HG02938 (cell line): ENCODE data around the gene SLC9A3.

ENCODE experiments used
- ATAC-seq: cut with Tn5 transposase; IDR thresholded peaks from one replicate; pipeline ENCODE4 v1.9.1; 2021; ENCODE audit warnings: mild to moderate bottlenecking, moderate library complexity; ENCODE audit not compliant: unreplicated experiment

SLC9A3 gene

DNA sequence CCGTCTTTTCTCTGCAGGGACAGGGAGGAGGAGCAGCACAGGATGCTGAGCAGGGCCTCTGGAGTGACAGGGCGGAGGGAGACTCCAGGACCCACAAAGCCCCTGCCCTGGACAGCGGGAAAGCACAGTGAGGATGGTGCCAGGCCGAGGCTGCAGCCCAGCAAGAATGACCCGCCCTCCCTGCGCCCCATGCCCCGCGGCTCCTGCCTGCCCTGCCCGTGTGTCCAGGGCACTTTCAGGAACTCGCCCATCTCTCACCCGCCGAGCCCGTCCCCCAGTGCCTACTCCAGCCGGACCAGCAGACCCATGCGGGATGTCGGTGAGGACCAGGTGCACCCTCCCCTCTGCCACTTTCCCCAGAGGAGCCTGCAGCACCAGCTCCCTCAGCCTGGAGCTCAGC is 90.4 kb downstream of the SLC9A3 start:
- ATAC-seq: no peak

DNA sequence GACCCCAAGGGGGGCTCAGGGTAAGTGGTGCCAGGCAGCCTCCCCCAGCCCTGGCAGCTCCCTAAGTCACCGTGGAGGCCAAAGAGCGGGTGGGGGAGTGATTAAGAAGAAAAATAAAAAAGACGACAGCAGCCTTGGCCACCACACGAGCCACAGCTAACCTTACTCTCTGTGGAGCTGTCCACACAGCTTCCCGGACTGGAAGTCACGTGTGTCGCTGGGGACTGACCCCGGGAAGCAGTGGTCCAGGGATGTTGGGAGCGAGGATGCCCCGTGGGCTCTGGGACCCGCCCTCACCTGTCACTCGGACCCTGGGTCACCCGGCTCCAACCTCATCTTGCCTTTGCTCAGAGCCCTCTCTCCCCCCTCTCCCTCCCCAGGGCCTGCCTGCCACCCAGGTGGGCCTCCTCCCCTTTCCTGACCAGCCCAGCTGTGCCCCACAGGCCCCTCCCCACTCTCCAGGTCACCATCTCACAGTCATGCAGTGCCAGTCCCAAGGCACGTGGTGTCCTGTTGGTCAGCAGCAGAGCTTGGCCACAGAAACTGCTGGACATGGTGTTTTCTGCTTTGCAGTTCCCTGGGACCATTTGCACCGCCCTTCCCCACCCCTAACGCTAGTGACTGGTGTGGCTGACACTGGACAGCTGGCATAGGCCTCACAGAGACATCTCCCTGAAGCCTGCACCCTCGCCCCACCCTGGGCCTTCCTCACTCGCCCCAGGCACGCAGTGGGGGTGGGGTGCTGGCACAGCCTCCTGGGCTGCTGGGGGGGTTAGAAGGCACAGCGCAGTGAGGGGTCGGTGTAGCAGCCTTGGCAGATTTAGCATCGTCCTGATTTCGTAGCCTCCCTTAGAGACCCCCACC is 91.1 kb downstream of the SLC9A3 start:
- ATAC-seq: no peak

DNA sequence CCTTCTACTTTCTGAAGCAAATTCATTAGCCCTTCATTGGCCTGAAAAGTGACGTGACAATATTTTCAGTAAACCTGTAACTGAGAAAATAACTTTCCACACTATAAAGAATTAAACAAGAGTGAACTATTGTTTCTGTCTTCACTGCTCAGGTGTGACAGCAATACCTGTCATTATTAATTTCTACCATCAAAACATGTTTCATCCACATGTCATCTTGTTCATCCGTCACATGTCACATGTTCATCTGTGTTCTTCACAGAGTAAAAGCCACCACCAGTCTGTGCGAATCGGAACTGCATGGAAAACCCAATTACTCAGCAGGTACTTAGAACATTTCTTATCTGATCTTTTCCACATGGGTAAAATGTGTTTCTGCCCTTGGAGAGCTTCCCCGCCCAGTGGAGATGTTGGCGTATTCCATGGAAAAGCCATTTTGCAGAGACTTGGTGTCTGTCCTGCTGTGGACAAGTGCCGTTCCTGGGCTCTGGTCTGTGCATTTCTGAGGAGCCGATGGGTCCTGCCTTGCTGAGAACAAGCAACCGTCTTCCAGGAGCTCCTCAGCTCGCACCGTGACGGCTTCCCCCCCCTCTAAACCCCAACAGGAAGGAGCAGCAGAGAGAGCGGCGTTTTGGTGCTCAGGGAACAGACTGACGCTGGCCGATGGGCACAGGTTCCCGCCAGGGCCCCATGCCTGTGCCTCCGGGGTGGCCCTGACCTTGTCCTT is 91.9 kb downstream of the SLC9A3 start:
- ATAC-seq: no peak

DNA sequence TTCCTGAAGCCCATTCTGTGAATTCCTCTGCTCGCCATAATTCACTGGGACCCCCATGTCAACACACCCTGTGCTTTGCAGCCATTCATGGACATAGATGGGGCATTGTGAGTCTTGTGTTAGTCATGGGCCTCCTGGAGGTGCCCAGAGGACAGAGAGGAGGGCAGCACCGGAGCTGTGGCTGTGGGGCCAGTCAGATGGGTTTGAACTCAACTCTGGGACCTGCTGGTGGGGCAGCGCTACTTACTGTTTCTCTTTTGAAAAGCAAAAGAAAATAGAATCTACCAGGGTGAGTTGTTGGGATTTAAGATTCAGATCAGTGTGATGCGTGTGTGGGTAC is 92.6 kb downstream of the SLC9A3 start:
- ATAC-seq: no peak

DNA sequence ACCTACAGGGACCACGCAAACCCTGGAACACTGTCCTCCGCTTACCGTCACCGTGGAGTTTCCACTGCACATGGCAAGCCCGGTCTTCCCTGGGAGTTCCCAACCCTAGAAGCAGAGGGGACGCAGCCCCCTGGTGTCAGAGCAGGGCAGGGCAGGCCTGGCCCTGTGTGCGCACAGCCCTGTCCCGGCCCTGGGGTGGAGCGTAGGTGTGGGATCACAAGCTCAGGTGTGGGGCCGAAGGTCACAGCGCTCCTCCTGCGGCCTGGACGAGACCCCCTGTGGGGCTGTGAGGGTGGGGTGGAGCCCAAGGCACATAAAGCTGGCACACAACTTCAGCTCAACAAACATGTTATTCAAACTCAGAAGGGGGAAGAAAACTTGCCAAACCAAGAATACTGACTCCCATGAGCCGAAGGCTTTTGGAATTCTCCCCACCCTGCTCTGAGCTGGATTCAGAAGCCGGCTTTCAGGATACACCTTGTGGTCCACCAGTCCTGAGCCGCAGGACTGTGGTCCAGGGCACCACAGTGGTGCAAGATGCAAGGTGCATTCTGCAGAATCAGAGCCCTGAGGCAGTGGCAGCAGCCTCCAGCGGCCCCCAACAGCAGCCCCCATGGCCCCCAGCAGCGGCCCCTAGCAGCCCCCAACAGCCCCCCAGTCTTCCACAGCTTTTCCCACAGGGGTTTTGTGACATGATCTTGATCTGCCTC is 93.1 kb downstream of the SLC9A3 start:
- no peak for ATAC-seq

DNA sequence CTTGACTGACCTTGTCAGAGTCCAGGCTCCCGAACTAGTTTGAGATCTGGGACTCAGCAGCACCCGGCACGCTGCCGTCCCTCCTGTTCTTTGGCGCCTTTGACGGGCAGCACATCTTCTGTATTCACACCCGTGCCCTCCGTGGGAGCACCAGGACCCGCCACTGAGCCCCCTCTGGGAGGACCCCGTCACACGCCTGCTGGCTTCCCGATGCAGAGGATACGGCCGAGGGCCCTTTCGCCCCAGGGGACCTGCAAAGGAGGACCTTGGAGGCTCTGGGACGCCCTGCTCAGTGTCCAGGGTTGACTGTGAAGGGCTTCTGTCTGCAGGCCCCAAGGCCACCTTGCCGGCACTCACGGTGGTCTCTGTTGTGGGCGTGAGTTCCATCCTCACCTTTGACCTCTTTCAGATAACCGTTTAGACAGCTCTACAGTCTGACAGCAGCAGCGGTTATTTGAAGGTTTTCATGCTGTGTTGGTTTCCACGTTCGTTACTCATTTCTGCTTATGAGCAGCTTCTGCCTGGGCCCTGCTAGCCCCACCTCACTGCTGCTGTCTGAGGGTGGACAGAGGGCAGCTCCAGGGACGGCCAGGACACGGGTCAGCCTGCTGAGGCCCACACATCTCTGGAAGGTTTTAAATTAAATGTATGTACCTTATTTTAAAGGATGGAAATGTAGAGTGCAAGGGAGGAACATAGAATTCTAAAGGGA is 93.9 kb downstream of the SLC9A3 start:
- no peak for ATAC-seq

DNA sequence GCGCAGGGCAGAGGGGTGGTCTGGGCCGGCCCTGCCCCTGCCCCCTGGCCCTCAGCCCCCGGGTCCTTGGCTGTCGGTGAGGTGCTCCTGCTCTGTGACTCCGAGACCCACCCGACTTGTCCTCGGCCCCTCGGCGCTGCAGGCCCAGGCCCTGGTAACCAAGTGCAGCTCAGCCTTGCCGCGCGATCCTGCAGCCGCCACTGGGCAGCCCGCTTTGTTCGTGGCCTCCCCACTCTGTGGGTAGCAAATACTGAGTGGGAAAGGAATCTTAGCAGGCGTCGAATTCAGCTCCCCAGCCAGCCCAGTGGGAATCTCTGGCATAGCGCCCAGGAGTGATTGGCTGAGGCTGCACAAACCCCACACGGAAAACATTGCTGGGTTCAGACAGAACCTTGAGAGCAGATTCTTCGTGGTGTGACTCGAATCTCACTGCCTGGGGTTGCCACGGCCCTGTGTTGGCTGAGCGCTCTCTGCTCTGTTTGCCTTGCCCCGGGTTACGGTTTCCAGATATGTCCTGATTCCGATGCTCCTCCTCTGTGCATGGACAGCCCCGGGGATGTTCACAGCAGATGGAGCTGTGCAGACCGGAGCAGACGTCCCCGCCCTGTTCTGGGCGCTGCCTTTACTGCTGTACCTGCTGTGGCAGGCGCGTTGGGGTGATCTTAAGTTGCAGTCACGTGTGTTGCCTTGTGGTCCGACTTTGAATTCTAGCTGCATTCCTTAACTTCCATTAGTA is 94.6 kb downstream of the SLC9A3 start:
- no peak for ATAC-seq

DNA sequence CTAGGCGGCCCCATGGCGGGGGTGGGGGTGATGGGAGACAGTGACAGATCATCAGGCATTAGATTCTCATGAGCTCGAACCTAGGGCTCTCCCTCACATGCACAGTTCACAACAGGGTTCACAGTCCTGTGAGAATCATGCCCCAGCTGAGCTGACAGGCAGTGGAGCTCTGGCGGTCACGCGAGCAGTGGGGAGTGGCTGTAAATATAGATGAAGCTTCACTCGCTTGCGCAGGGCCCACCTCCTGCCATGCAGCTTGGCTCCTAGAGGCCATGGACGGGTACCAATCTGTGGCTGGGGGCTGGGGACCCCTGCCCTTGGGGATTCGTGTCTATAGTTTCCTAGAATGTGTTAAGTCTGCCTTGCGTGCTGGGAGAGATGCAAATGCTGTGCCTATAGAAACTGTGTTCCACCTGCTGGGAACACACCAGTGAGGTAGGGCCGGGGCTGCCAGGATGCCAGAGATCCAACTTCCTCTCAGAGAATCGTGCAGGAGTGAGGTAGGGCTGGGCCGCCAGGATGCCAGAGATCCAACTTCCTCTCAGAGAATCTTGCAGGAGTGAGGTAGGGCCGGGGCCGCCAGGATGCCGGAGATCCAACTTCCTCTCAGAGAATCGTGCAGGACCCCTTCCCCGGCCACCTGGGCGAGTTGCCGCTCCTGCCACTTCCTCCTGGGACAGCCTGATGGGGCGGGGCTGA is 95.3 kb downstream of the SLC9A3 start:
- ATAC-seq: no peak

DNA sequence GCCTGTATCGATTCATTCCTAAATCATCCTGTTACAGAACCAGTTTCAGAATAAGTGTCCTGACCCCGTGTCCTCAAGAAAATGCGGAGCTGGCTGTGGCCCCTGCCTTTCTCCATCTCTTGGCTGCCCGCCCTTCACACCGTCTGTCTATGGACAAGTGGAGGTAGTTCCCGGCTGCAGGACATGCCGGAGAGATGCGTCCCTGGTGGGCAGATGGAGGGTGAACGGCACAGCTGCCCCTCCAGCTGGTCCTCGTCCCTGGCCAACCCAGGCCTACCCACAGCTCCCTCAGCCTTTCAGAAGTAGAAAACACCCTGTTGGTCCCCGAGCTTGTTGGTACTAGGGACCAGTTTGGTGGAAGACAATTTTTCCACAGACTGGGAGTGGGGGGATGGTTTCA is 96.0 kb downstream of the SLC9A3 start:
- ATAC-seq: no peak

DNA sequence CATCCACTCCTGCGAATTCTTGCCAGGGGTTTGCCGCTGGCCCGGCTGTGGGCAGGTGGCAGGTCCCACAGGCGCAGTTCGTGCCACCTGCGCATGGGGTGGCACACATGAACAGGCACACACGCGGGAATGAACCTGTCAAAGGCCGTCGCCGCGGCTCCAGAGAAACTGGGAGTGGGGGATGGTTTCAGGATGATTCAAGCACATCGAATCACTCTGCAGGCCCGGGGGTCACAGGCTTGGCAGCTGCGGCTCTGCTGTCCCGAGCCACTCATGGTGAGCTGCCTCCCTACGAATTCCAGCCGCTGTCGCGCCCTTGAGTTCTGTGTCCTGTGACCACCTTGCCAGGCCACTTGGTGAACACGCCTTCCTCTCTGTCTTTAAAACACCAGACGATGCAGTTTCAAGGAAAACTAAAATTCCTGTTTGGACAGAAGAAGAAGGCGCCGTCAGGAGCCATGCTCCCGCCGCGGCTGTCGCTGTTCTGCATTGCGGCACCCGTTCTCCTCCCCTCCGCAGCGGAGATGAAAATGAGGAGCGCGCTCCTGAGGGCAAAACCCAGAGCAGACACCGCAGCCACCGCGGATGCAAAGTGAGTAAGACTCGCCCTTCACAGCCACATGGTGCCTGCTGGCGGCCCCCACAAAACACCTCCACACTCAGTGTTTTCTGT is 96.7 kb downstream of the SLC9A3 start:
- ATAC-seq: no peak

DNA sequence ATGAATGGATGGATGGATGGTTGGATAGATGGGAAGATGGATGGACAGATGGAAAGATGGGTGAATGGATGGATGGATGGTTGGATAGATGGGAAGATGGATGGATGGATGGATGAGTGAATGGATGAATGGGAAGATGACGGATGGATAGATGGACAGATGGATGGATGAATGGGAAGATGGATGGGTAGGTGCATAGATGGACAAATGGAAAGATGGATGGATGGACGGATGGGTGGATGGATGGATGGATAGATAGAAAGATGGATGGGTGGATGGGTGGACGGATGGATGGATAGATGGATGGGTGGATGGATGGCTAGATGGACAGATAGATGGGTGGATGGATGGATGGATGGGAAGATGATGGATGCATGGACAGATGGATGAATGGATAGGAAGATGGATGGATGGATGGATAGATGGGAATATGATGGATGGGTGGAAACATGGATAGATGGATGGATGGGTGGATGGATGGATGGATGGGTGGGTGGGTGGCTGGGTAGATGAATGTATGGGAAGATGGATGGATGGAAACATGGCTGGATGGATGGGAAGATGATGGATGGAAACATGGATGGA is 97.8 kb downstream of the SLC9A3 start:
- no peak for ATAC-seq

DNA sequence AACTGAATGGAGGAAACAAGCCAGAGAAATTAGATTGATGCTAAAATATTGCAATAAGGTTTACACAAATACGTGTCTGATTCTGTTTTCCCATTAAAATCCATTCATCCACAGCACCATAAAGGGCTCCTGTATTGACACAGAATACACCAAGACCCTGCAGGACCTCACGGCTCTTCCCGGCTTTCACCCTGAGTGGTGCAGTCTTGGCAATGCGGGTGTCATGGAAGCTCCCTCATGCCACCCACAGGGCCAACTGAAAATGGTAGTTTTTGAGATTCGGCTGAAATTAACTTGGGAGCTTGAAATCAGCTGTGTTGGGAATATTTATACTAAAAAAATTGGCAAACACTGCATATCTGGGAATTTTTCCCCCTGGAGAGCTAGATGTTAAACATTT is 98.5 kb downstream of the SLC9A3 start:
- no peak for ATAC-seq

DNA sequence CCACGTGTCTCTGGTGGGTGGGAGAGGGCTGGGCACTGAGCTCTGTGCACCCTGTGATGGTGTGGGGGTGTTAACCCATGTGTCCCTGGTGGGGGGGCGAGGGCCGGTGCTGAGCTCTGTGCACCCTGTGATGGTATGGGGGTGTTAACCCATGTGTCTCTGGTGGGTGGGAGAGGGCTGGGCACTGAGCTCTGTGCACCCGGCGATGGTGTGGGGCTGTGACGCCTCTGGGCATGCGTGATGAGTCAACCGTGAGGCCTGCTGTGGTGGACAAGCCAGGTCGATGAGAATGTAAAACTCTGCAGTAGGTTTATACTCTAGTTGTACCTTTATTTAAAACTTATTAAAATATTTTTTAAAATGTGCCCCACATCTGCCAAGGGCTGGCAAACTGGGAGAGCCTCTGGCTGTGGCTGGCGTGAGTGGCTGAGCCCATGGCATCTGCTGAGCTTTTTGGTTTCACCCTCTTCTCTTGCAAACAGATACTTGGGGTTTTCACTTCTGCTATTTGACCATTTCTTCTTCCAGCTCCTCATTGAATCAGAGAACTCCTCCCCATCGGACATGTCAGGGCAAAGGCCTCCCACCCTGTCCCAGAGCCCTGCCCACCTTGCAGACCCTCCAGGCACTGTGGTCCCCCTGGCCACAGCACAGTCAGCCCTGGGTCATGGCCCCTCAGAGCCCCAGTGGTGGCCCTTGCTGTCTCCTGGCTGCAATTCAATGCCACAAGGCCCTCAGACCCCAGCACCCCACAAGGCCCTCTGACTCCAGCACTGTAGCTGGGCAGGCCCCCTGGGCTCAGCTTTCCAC is 99.7 kb downstream of the SLC9A3 start:
- ATAC-seq: peak; percentile 92

DNA sequence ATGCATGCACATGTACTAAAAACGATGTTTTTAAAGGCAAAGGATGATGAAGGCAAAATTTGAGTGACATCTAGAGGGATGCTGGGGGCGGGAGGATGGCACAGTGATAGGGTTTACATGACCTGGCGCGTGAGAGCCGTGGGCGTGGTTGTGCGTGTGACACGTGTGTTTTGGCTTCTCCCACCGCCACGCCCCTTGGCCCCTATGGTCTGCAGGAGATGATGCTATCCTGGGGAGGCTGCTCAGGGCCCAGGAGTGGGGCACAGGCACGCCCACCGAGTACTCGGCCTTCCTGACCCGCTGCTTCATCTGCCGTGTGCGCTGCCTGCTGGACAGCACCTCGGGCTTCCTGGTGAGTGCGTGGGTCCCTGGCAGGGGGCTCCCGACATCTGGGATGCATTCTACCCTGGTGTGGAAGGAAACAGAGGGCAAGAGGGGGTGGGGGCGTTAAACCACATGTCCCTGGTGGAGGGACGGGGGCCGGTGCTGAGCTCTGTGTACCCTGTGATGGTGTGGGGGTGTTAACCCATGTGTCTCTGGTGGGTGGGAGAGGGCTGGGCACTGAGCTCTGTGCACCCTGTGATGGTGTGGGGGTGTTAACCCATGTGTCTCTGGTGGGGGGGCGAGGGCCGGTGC is 100.5 kb downstream of the SLC9A3 start:
- ATAC-seq: no peak

DNA sequence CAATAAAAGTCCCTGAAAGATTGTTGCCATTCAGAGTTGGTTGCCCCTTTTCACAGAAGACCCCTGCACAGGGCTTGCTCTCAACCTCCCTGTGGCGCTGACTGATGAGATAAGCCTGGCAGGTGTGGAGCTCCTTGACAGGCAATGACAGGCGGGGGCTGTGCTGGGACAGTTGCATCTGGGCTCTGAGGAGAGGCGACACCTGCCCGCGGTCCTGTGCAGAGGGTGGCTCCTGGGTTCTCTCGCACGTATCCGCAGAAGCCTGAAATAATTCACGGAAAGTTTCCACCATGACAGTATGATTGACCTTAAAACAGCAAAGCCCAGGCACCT is 101.0 kb downstream of the SLC9A3 start:
- no peak for ATAC-seq

DNA sequence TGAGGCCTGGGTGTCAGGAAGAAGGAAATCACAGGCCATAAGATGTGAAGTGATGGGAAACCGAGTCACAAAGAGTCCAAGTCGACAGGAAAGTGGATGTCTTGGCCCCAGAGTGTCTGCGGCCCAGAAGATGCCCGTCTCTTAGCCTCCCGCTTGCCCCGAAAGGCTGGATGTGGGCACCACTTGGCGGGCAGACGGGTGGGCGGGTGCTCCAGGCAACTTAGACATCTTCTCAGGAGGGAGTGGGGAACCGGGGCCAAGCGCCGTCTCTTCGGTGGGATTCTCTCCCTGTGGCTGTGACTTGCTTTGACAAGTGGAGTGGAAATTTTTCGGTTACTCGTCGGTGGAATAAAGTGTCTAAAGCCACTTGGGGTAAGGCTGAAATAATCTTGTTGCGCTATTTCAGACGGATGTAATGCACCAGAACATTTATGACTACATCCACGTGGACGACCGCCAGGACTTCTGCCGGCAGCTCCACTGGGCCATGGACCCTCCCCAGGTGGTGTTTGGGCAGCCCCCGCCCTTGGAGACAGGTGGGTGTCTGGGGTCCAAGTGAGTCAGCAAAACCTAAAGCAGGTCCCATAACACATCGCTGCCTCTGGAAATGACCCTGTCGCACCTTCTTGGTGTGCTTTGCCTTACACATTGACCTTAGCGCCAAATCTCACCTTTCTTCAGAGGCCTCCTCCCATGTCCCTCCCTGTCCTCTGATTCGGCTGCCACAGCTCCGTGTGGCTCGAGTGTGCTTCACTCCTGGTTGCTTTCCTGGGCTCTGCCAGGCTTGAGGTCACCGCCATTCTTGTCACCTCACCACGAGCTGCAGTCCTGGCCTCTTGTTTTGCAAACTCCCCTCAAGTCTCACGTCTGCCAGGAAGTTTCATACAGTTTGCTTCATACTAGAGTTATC is 101.7 kb downstream of the SLC9A3 start:
- no peak for ATAC-seq

DNA sequence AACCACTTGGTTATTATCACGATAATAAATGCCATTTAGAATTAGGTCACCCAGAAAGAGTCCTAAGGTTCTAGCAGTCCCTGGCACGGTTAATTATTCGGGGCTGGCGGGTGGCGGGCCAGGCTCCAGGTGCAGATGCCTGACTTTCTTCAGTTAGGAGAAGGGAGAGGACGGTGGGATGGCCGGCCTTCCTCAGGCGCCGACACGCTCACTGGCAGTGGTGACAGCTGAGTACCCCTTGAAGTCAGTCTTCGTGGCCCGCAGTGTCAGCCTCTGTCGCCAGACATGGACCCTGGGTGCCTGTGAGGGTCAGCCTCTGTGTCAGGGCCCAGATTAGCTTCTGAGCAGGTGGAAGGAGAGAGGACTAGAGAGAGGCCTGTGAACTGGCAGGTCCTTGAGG is 102.3 kb downstream of the SLC9A3 start:
- ATAC-seq: no peak
